Peyer's patch (tissue), 4 donors: ENCODE measurements around the gene ARHGEF7. TPM values are rescaled to one million over a fixed set of nuclear protein-coding genes. Genes with fewer than 3 reads are reported as not detected.

Experiments used
- DNase-seq, 3 donors: peaks; one replicate each; pipeline ENCODE4 v3.0.0-alpha.2; 2017 to 2019
- H3K27ac ChIP-seq, 4 donors: fragments of 200-600 bp; sonication (generic); one replicate each; pipeline ENCODE4 v1.5.1; 2016 to 2019
- H3K27me3 ChIP-seq, 2 donors: fragments of 200-600 bp; sonication (generic); one replicate each; pipeline ENCODE4 v1.5.1; 2019
- H3K36me3 ChIP-seq, 3 donors: fragments of 200-600 bp; sonication (generic); one replicate each; pipeline ENCODE4 v1.5.1; 2016 to 2019
- H3K4me1 ChIP-seq, 4 donors: fragments of 200-600 bp; sonication (generic); one replicate each; pipeline ENCODE4 v1.5.1; 2016 to 2019
- H3K4me3 ChIP-seq, 4 donors: fragments of 200-600 bp; sonication (generic); 1 replicate in 3 of 4; 2 replicates in 1 of 4; pipeline ENCODE4 v1.5.1; 2016 to 2019; ENCODE audit warnings: mild to moderate bottlenecking in 1 of 4
- H3K9me3 ChIP-seq, 4 donors: fragments of 200-600 bp; sonication (generic); one replicate each; pipeline ENCODE4 v1.5.1; 2016 to 2019; ENCODE audit warnings: mild to moderate bottlenecking in 1 of 4
- POLR2A ChIP-seq, 2 donors: fragments of 450-650 bp; IDR thresholded peaks; one replicate each; pipeline ENCODE4 v1.5.1; 2017; ENCODE audit warnings: antibody characterized with exemption in 2 of 2, mild to moderate bottlenecking in 2 of 2, moderate library complexity in 2 of 2
- total RNA-seq, 4 donors: library from RNA; depleted of rRNA; stranded (reverse); fragments of >200 nt; gene quantifications; one replicate each; pipeline ENCODE4 v1.1.0, GENCODE V29; 2016
- TF ChIP-seq, protein P1 (sequence below), 6 experiments: fragments of 450-650 bp in 4 of 6; fragments of 200-600 bp in 2 of 6; sonication (generic) in 1 of 6; IDR thresholded peaks; one replicate each; pipeline ENCODE4 v1.5.1; 2017 to 2019; ENCODE audit warnings: antibody characterized with exemption in 6 of 6, mild to moderate bottlenecking in 3 of 6, moderate library complexity in 1 of 6

The ARHGEF7 gene
- total RNA-seq, 4 donors from 2014 or later: 58.1 to 117 (median 95.5) TPM

- Histone ChIP-seq H3K9me3 (no peaks in the 10 kb centered on the region), H3K27ac (no peak overlapping the region), H3K4me3 (no peak overlapping the region), H3K4me1 (no peaks in the 10 kb centered on the region), H3K27me3 (no peaks in the 10 kb centered on the region), H3K36me3 (peaks cover 0 to 28% (median 0%) of the 10 kb centered on the region in 3 donors)
- TF ChIP-seq, protein P1, sequence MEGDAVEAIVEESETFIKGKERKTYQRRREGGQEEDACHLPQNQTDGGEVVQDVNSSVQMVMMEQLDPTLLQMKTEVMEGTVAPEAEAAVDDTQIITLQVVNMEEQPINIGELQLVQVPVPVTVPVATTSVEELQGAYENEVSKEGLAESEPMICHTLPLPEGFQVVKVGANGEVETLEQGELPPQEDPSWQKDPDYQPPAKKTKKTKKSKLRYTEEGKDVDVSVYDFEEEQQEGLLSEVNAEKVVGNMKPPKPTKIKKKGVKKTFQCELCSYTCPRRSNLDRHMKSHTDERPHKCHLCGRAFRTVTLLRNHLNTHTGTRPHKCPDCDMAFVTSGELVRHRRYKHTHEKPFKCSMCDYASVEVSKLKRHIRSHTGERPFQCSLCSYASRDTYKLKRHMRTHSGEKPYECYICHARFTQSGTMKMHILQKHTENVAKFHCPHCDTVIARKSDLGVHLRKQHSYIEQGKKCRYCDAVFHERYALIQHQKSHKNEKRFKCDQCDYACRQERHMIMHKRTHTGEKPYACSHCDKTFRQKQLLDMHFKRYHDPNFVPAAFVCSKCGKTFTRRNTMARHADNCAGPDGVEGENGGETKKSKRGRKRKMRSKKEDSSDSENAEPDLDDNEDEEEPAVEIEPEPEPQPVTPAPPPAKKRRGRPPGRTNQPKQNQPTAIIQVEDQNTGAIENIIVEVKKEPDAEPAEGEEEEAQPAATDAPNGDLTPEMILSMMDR (IDR thresholded peaks at IDR 0.05): no peak
- no peak for TF ChIP-seq POLR2A (IDR thresholded peaks at IDR 0.05)
- no peak for DNase-seq
Observed at GRCh38 chr13:111261326-111261725, 146.2 kb downstream of the ARHGEF7 start.

DNA sequence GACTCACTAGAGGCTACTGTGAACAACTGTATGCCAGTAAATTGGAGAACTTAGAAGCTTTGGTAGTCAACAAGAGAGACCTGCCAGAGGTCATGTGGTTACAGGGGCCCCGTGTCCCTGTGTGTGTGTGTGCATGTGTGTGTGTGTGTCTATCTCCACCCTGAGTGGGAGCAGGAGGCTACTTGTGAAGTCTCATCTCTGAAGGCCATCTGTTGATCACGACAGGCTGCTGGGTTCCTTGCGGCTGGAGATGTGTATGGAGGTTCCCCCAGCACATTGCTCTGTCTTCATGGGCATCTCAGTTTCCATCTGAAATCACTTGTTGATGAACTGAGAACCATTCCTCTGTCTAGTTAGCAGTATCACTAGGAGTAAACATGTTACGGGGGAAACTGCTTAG lies 147.2 kb downstream of the ARHGEF7 start:
- no peaks in the 10 kb centered on the region for H3K27me3 ChIP-seq
- no peaks in the 10 kb centered on the region for H3K4me1 ChIP-seq
- no peak overlapping the region for H3K4me3 ChIP-seq
- peaks cover 0 to 35% (median 0%) of the 10 kb centered on the region in 3 donors for H3K36me3 ChIP-seq
- TF ChIP-seq, protein P1 (IDR thresholded peaks at IDR 0.05): no peak
- no peak for TF ChIP-seq POLR2A (IDR thresholded peaks at IDR 0.05)
- H3K27ac ChIP-seq: no peak overlapping the region
- no peak for DNase-seq
- no peaks in the 10 kb centered on the region for H3K9me3 ChIP-seq

DNA sequence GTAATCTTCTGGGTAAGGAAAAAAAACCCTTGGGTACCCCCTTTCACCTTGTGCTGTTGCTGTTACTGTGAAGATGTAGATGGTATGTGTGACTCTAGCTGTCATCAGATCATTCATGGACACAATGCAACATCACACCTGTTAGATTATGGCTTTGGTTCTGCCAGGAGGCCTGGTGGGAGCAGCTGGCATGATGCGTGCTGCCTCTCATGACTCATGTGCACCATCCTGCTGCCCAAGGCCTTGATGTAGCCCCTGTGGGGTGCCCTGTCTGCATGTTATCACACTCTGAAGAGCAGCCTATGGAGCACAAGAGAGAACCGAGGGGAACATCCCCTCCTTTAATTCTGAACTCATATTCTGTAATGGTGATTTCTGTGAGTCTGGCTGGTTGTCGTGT lies 147.6 kb downstream of the ARHGEF7 start:
- no peak overlapping the region for H3K4me3 ChIP-seq
- H3K36me3 ChIP-seq: peaks cover 0 to 36% (median 0%) of the 10 kb centered on the region in 3 donors
- TF ChIP-seq POLR2A (IDR thresholded peaks at IDR 0.05): no peak
- TF ChIP-seq, protein P1 (IDR thresholded peaks at IDR 0.05): no peak
- no peaks in the 10 kb centered on the region for H3K9me3 ChIP-seq
- no peaks in the 10 kb centered on the region for H3K4me1 ChIP-seq
- DNase-seq: no peak
- H3K27me3 ChIP-seq: no peaks in the 10 kb centered on the region
- H3K27ac ChIP-seq: no peak overlapping the region

GRCh38 chr13:111263566-111263965 lies 148.5 kb downstream of the ARHGEF7 start:
- Histone ChIP-seq H3K4me1 (no peaks in the 10 kb centered on the region), H3K27ac (no peak overlapping the region), H3K27me3 (no peaks in the 10 kb centered on the region), H3K9me3 (no peaks in the 10 kb centered on the region), H3K4me3 (no peak overlapping the region), H3K36me3 (peaks cover 0 to 34% (median 0%) of the 10 kb centered on the region in 3 donors)
- no peak for DNase-seq
- no peak for TF ChIP-seq POLR2A (IDR thresholded peaks at IDR 0.05)
- TF ChIP-seq, protein P1 (IDR thresholded peaks at IDR 0.05): no peak

- TF ChIP-seq, protein P1 (IDR thresholded peaks at IDR 0.05): no peak
- no peak for TF ChIP-seq POLR2A (IDR thresholded peaks at IDR 0.05)
- no peak overlapping the region for H3K4me3 ChIP-seq
- no peak overlapping the region for H3K27ac ChIP-seq
- peaks cover 0 to 42% (median 0%) of the 10 kb centered on the region in 3 donors for H3K36me3 ChIP-seq
- no peak for DNase-seq
- no peaks in the 10 kb centered on the region for H3K9me3 ChIP-seq
- no peaks in the 10 kb centered on the region for H3K4me1 ChIP-seq
- no peaks in the 10 kb centered on the region for H3K27me3 ChIP-seq
Observed at GRCh38 chr13:111265006-111265700, 150.0 kb downstream of the ARHGEF7 start.
